GM19193 (cell line): ENCODE results near the gene PNPLA6.

ENCODE experiments used
- POLR2A ChIP-seq: IDR thresholded peaks from 4 replicates; pipeline ENCODE4 v1.6.1; 2011; ENCODE audit not compliant: insufficient read depth, insufficient read length; ENCODE audit errors: extremely low read depth

PNPLA6 gene

GRCh38 chr19:7535047-7535997 lies at the start of gene PNPLA6:
TSS of gene PNPLA6 (plus strand) at chr19:7535717. CDS start at chr19:7535789, 72 bp downstream.
- TF ChIP-seq POLR2A = peak; percentile 41

GRCh38 chr19:7486923-7487322 lies 48.6 kb upstream of the PNPLA6 start:
- TF ChIP-seq POLR2A = no peak

- TF ChIP-seq POLR2A = peak; percentile 70
These were observed 46.7 kb upstream of the PNPLA6 start, which contains the start of gene PEX11G for GRCh38 chr19:7488736-7489353. TSS of gene PEX11G (minus strand) at chr19:7489035. CDS start at chr19:7489010, 25 bp downstream.

GRCh38 chr19:7489609-7490044 lies 45.9 kb upstream of the PNPLA6 start:
- no peak for TF ChIP-seq POLR2A

GRCh38 chr19:7492142-7492541 lies 43.4 kb upstream of the PNPLA6 start:
- no peak for TF ChIP-seq POLR2A

GRCh38 chr19:7492558-7492957 lies 43.0 kb upstream of the PNPLA6 start:
- no peak for TF ChIP-seq POLR2A

- no peak for TF ChIP-seq POLR2A
These were observed 41.0 kb upstream of the PNPLA6 start for GRCh38 chr19:7494416-7495098.

- no peak for TF ChIP-seq POLR2A
These were observed 38.2 kb upstream of the PNPLA6 start for GRCh38 chr19:7497292-7497691.

- TF ChIP-seq POLR2A = no peak
These were observed 34.6 kb upstream of the PNPLA6 start for GRCh38 chr19:7500811-7501450.

GRCh38 chr19:7502552-7502951 lies 33.0 kb upstream of the PNPLA6 start:
- no peak for TF ChIP-seq POLR2A

- TF ChIP-seq POLR2A = no peak
These were observed 30.8 kb upstream of the PNPLA6 start for GRCh38 chr19:7504684-7505083.

GRCh38 chr19:7505288-7505681 lies 30.2 kb upstream of the PNPLA6 start:
- TF ChIP-seq POLR2A = no peak

GRCh38 chr19:7505682-7506384 lies 29.7 kb upstream of the PNPLA6 start:
- no peak for TF ChIP-seq POLR2A
